Measurements from ENCODE around the gene SLC7A8.
"Not testable (repeated sequence)": the region's sequence is repeated elsewhere in the genome, so short reads cannot be mapped to it uniquely, and the experiment has no call there.

- not testable (repeated sequence) for TF ChIP-seq CTCF, POLR2A (IDR thresholded peaks at IDR 0.05)
Observed at GRCh38 chr14:23107620-23108019, 75.8 kb downstream of the SLC7A8 start.
